ENCODE measurements around the gene BCAS1.

BCAS1 gene

DNA sequence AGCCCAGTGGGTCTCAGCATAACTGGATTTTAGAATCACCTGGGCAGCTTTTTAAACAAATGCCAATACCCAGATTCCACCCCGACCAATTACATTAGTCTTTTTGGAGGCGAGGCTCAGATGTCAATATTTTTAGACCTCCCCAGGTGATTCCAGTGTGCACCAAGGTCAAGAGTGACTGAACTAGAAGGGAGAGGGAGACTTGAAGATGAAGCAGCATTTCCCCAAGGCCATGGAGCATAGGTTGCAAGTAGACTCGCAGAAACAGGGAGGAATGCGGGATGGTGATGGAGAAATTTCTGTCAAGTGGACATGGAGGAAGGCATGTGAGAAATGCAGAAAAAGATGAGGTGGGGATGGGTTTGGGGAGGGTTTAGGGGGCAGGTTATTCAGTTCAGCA is 64.9 kb downstream of the BCAS1 start:
- ATAC-seq (ENCODE audit: insufficient read depth, low read depth) = no peak
- H3K9me3 ChIP-seq (ENCODE audit: insufficient read depth, low read length, severe bottlenecking) = peaks cover 3% of the 10 kb centered on the region
- peaks cover 10% of the 10 kb centered on the region for H3K27me3 ChIP-seq (ENCODE audit: insufficient read depth, low read length, poor library complexity)
- no peak overlapping the region for H3K27ac ChIP-seq (ENCODE audit: low read length)
- no peak overlapping the region for H2AFZ ChIP-seq (ENCODE audit: low read depth, low read length)
- DNase-seq = no peak
- H3K9ac ChIP-seq (ENCODE audit: low read depth, low read length) = no peak overlapping the region
- H3K36me3 ChIP-seq (ENCODE audit: insufficient read depth, low read length) = no peaks in the 10 kb centered on the region
- no peak overlapping the region for H3K4me3 ChIP-seq (ENCODE audit: low read depth in 1 of 2, low read length in 2 of 2)
- no peaks in the 10 kb centered on the region for H4K20me1 ChIP-seq (ENCODE audit: insufficient read depth, low read length)
- H3K4me1 ChIP-seq (ENCODE audit: insufficient read depth, low read length) = no peaks in the 10 kb centered on the region
- no peak overlapping the region for H3K4me2 ChIP-seq (ENCODE audit: insufficient read depth, low read length)
- no peaks in the 10 kb centered on the region for H3K79me2 ChIP-seq (ENCODE audit: insufficient read depth, low read length)
- TF ChIP-seq EZH2 (IDR thresholded peaks at IDR 0.05; ENCODE audit: borderline replicate concordance, low read depth, low read length, severe bottlenecking) = no peak
- TF ChIP-seq CTCF (IDR thresholded peaks at IDR 0.05; ENCODE audit: borderline replicate concordance, extremely low read depth, low read length, poor library complexity, severe bottlenecking) = no peak

DNA sequence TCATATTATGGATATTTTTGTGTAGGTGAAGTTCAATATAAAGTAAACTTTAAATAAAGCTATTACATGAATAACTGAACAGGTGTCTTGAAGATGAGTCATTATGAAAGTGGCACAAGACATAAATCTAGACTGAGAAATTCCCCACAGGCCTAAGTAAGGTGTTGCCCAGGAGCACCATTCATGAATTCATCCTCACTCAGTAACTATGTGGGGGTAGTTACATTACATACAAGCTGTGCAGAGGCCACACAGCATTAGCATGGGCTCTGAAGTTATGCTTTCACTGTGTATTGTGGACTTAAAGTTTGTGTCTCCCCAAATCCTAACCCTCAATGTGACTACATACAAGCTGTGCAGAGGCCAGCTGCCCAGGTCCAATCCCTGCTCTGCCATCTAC is 65.9 kb downstream of the BCAS1 start:
- Histone ChIP-seq H2AFZ (ENCODE audit: low read depth, low read length) (no peak overlapping the region), H3K79me2 (ENCODE audit: insufficient read depth, low read length) (no peaks in the 10 kb centered on the region), H3K9me3 (ENCODE audit: insufficient read depth, low read length, severe bottlenecking) (peaks cover 5% of the 10 kb centered on the region), H3K4me1 (ENCODE audit: insufficient read depth, low read length) (no peaks in the 10 kb centered on the region), H3K9ac (ENCODE audit: low read depth, low read length) (no peak overlapping the region), H3K27ac (ENCODE audit: low read length) (no peak overlapping the region), H3K4me3 (ENCODE audit: low read depth in 1 of 2, low read length in 2 of 2) (no peak overlapping the region), H3K36me3 (ENCODE audit: insufficient read depth, low read length) (no peaks in the 10 kb centered on the region), H4K20me1 (ENCODE audit: insufficient read depth, low read length) (no peaks in the 10 kb centered on the region), H3K4me2 (ENCODE audit: insufficient read depth, low read length) (no peak overlapping the region), H3K27me3 (ENCODE audit: insufficient read depth, low read length, poor library complexity) (peaks cover 10% of the 10 kb centered on the region)
- no peak for TF ChIP-seq CTCF (IDR thresholded peaks at IDR 0.05; ENCODE audit: borderline replicate concordance, extremely low read depth, low read length, poor library complexity, severe bottlenecking)
- no peak for TF ChIP-seq EZH2 (IDR thresholded peaks at IDR 0.05; ENCODE audit: borderline replicate concordance, low read depth, low read length, severe bottlenecking)
- DNase-seq = no peak
- ATAC-seq (ENCODE audit: insufficient read depth, low read depth) = no peak

- no peaks in the 10 kb centered on the region for H3K4me1 ChIP-seq (ENCODE audit: insufficient read depth, low read length)
- H2AFZ ChIP-seq (ENCODE audit: low read depth, low read length) = no peak overlapping the region
- no peak for ATAC-seq (ENCODE audit: insufficient read depth, low read depth)
- peaks cover 5% of the 10 kb centered on the region for H3K9me3 ChIP-seq (ENCODE audit: insufficient read depth, low read length, severe bottlenecking)
- no peak for TF ChIP-seq EZH2 (IDR thresholded peaks at IDR 0.05; ENCODE audit: borderline replicate concordance, low read depth, low read length, severe bottlenecking)
- no peak for TF ChIP-seq CTCF (IDR thresholded peaks at IDR 0.05; ENCODE audit: borderline replicate concordance, extremely low read depth, low read length, poor library complexity, severe bottlenecking)
- H3K9ac ChIP-seq (ENCODE audit: low read depth, low read length) = no peak overlapping the region
- no peaks in the 10 kb centered on the region for H3K36me3 ChIP-seq (ENCODE audit: insufficient read depth, low read length)
- H3K79me2 ChIP-seq (ENCODE audit: insufficient read depth, low read length) = no peaks in the 10 kb centered on the region
- no peak overlapping the region for H3K4me2 ChIP-seq (ENCODE audit: insufficient read depth, low read length)
- H4K20me1 ChIP-seq (ENCODE audit: insufficient read depth, low read length) = no peaks in the 10 kb centered on the region
- no peak for DNase-seq
- H3K4me3 ChIP-seq (ENCODE audit: low read depth in 1 of 2, low read length in 2 of 2) = no peak overlapping the region
- H3K27me3 ChIP-seq (ENCODE audit: insufficient read depth, low read length, poor library complexity) = peaks cover 6% of the 10 kb centered on the region
- no peak overlapping the region for H3K27ac ChIP-seq (ENCODE audit: low read length)
Observed at GRCh38 chr20:54002741-54003140, 67.7 kb downstream of the BCAS1 start.

DNA sequence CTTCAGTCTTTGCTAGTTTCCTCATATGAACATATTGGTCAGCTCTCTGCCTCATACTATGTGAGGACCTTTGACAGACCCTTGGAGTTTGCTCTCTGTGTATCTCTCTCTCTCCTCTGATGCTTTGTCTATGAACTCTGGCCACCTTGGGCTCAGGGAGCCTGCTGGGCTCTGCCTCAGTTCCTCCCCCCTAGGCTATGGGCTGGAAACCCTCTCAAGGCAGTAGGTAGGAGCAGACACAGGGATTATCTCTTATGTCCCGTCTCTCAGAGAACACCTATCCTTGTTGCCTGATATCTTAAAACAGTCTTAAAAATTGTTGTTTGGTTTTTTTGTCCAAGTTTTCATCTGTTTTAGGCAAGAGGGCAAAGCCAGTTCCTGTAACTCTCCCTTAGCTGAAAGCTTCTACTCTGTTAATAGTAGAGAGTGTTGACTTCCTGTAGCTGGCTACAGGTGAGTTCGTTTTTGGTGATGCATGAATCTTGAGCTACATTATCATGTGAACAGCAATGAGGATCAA is 68.3 kb downstream of the BCAS1 start:
- Histone ChIP-seq H3K27me3 (ENCODE audit: insufficient read depth, low read length, poor library complexity) (peaks cover 3% of the 10 kb centered on the region), H3K4me3 (ENCODE audit: low read depth in 1 of 2, low read length in 2 of 2) (no peak overlapping the region), H4K20me1 (ENCODE audit: insufficient read depth, low read length) (no peaks in the 10 kb centered on the region), H2AFZ (ENCODE audit: low read depth, low read length) (no peak overlapping the region), H3K27ac (ENCODE audit: low read length) (no peak overlapping the region), H3K9ac (ENCODE audit: low read depth, low read length) (no peak overlapping the region), H3K4me2 (ENCODE audit: insufficient read depth, low read length) (no peak overlapping the region), H3K9me3 (ENCODE audit: insufficient read depth, low read length, severe bottlenecking) (peaks cover 5% of the 10 kb centered on the region), H3K36me3 (ENCODE audit: insufficient read depth, low read length) (no peaks in the 10 kb centered on the region), H3K4me1 (ENCODE audit: insufficient read depth, low read length) (no peaks in the 10 kb centered on the region), H3K79me2 (ENCODE audit: insufficient read depth, low read length) (no peaks in the 10 kb centered on the region)
- no peak for ATAC-seq (ENCODE audit: insufficient read depth, low read depth)
- DNase-seq = no peak
- TF ChIP-seq EZH2 (IDR thresholded peaks at IDR 0.05; ENCODE audit: borderline replicate concordance, low read depth, low read length, severe bottlenecking) (no peak), CTCF (IDR thresholded peaks at IDR 0.05; ENCODE audit: borderline replicate concordance, extremely low read depth, low read length, poor library complexity, severe bottlenecking) (no peak)

Measured in DND-41 (cell line).